ENCODE measurements around the gene CHRNB2. TPM values are rescaled to one million over a fixed set of nuclear protein-coding genes. Genes with fewer than 3 reads are reported as not detected.

CHRNB2 gene
- total and polyA plus RNA-seq, 9 of the 15 experiments (the other 6 are each of a cell fraction or from before 2014, with no cell fraction given) = 0.01 TPM; not detected in 8

DNA sequence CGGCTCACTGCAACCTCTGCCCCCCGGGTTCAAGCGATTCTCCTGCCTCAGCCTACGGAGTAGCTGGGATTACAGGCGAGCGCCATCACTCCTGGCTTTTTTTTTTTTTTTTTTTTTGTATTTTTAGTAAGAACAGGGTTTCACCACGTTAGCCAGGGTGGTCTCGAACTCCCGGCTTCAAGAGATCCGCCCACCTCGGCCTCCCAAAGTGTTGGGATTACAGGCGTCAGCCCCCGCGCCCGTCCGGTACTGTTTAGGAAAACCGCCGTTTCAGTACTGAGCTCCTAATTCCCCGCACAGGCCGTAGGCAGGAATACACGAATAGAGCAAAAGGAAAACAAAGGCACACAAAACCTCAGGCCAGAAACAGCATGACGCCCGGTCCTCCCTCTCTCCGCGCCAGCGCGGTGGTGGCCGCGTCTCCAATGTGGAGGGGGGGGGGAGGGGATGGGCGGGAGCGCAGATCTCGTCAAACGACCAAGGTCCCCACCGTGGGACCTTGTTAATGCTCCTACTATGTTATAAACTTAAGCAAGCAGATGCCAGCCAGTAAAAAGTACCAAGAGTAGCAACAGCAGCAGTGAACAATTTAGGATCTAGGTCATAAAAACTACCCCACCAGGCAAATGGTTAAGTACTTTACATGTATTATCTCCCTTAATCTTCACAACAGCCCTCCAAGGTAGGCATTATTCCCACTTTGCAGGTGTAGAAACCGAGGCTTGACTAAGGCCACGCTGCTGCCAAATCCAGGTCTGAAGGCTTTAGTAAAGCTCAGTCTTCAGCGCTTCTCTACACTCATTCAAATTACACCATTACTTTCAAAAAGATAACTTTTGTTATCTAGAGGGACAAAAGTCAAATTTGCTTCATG, 41.1 kb downstream of the CHRNB2 start:
- CTCF ChIA-PET (ENCODE audit: low intra/inter-chr PET ratio) = interaction anchor here (0.7 kb wide), 1 partner anchor 13 kb away, joined by 4 read pairs; no protein-coding TSS in a partner anchor
- peaks cover 18% of the 10 kb centered on the region; the same call in 1 of the 2 replicates for H4K20me1 ChIP-seq (replicated peaks; ENCODE audit: control insufficient read depth, insufficient read depth, low read length)
- DNase-seq (ENCODE audit: extremely low read depth in 1 of 4, low spot score in 3 of 4) = peak; percentile 55 to 68 (median 64)
- peaks cover 13% of the 10 kb centered on the region; the same call in 2 of the 3 replicates for H3K36me3 ChIP-seq (ENCODE audit: control insufficient read depth, insufficient read depth, low read length)
- FAIRE-seq = no peak
- no peaks in the 10 kb centered on the region for H3K27me3 ChIP-seq (ENCODE audit: control insufficient read depth in 2 of 2, insufficient read depth in 2 of 2, low read length in 2 of 2)
- BruUV-seq (replicated peaks) = no TSS peak
- peaks cover 70% of the 10 kb centered on the region for H3K79me2 ChIP-seq (ENCODE audit: control insufficient read depth, insufficient read depth, low read length)
- H3K9me3 ChIP-seq (replicated peaks; ENCODE audit: control insufficient read depth, insufficient read depth, low read depth, low read length) = no peaks in the 10 kb centered on the region
- in situ Hi-C loops (cut with MboI) = no loop called here
- H3K27ac ChIP-seq (ENCODE audit: extremely low read depth, low read depth, low read length) = peak overlapping the region; percentile 91
- peak overlapping the region; percentile 99 for H3K4me2 ChIP-seq (ENCODE audit: insufficient read depth, low read length)
- 4% methylated on average over 18 of the region's 37 CpGs for WGBS (ENCODE audit: insufficient coverage, low coverage, missing lambda C conversion rate)
- peak overlapping the region; percentile 85 to 98 for H3K9ac ChIP-seq (ENCODE audit: insufficient read depth in 1 of 2, low read depth in 2 of 2, low read length in 2 of 2)
- peaks cover 3% of the 10 kb centered on the region for H3K9me1 ChIP-seq (ENCODE audit: control insufficient read depth, insufficient read depth, low read length)
- intact Hi-C loops (cut with micrococcal nuclease) = loop anchor here (2.0 kb wide), 1 partner anchor 18 kb away; no protein-coding TSS in a partner anchor
- H3K4me1 ChIP-seq (replicated peaks in 1 of 2; ENCODE audit: control insufficient read depth in 2 of 2, insufficient read depth in 2 of 2, low read length in 2 of 2) = peaks cover 8 to 26% of the 10 kb centered on the region in 2 experiments
- POLR2A ChIA-PET = interaction anchor here (0.6 to 2.3 kb wide), 6 partner anchors 12 to 1223 kb away, joined by 3 to 5 read pairs (median 4); no protein-coding TSS in a partner anchor
- peak overlapping the region; percentile 81 for H3K4me3 ChIP-seq
- ATAC-seq = peak; percentile 67
- peak overlapping the region; percentile 87 for H2AFZ ChIP-seq (ENCODE audit: low read depth, low read length)
- TF ChIP-seq PML (IDR thresholded peaks at IDR 0.05; ENCODE audit: low read length) (no peak), EZH2 (IDR thresholded peaks at IDR 0.05; ENCODE audit: borderline replicate concordance, low read depth, low read length) (no peak), MTA2 (IDR thresholded peaks at IDR 0.05; ENCODE audit: low read depth) (no peak), MECOM (CRISPR knock-in tag; IDR thresholded peaks at IDR 0.05) (no peak), BMI1 (IDR thresholded peaks at IDR 0.05; ENCODE audit: low read length) (no peak), MTA1 (IDR thresholded peaks at IDR 0.05; ENCODE audit: borderline replicate concordance) (0 out of 2 replicates have a peak, but pooled peaks have one; percentile 7), HLTF (IDR thresholded peaks at IDR 0.05) (0 out of 2 replicates have a peak, but pooled peaks have one; percentile 50), ELF4 (CRISPR knock-in tag; IDR thresholded peaks at IDR 0.05) (no peak), TAF7 (tag; IDR thresholded peaks at IDR 0.05) (peak; percentile 59), ZNF184 (CRISPR knock-in tag; IDR thresholded peaks at IDR 0.05) (no peak), E2F3 (CRISPR knock-in tag; IDR thresholded peaks at IDR 0.05) (no peak), HNRNPLL (IDR thresholded peaks at IDR 0.05; ENCODE audit: low read depth, low read length, poor library complexity, severe bottlenecking) (peak; percentile 13), NFRKB (IDR thresholded peaks at IDR 0.05; ENCODE audit: low read depth) (no peak; the same call in 1 of the 2 replicates), SMAD3 (CRISPR knock-in tag; conservative IDR thresholded peaks at IDR 0.05) (no peak), ZNF583 (CRISPR knock-in tag; IDR thresholded peaks at IDR 0.05) (no peak)
- TF ChIP-seq, protein P1, sequence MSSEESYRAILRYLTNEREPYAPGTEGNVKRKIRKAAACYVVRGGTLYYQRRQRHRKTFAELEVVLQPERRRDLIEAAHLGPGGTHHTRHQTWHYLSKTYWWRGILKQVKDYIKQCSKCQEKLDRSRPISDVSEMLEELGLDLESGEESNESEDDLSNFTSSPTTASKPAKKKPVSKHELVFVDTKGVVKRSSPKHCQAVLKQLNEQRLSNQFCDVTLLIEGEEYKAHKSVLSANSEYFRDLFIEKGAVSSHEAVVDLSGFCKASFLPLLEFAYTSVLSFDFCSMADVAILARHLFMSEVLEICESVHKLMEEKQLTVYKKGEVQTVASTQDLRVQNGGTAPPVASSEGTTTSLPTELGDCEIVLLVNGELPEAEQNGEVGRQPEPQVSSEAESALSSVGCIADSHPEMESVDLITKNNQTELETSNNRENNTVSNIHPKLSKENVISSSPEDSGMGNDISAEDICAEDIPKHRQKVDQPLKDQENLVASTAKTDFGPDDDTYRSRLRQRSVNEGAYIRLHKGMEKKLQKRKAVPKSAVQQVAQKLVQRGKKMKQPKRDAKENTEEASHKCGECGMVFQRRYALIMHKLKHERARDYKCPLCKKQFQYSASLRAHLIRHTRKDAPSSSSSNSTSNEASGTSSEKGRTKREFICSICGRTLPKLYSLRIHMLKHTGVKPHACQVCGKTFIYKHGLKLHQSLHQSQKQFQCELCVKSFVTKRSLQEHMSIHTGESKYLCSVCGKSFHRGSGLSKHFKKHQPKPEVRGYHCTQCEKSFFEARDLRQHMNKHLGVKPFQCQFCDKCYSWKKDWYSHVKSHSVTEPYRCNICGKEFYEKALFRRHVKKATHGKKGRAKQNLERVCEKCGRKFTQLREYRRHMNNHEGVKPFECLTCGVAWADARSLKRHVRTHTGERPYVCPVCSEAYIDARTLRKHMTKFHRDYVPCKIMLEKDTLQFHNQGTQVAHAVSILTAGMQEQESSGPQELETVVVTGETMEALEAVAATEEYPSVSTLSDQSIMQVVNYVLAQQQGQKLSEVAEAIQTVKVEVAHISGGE (CRISPR knock-in tag; IDR thresholded peaks at IDR 0.05) = no peak; a peak in 1 of 6 replicates
- TF ChIP-seq, protein P2, sequence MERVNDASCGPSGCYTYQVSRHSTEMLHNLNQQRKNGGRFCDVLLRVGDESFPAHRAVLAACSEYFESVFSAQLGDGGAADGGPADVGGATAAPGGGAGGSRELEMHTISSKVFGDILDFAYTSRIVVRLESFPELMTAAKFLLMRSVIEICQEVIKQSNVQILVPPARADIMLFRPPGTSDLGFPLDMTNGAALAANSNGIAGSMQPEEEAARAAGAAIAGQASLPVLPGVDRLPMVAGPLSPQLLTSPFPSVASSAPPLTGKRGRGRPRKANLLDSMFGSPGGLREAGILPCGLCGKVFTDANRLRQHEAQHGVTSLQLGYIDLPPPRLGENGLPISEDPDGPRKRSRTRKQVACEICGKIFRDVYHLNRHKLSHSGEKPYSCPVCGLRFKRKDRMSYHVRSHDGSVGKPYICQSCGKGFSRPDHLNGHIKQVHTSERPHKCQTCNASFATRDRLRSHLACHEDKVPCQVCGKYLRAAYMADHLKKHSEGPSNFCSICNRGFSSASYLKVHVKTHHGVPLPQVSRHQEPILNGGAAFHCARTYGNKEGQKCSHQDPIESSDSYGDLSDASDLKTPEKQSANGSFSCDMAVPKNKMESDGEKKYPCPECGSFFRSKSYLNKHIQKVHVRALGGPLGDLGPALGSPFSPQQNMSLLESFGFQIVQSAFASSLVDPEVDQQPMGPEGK (CRISPR knock-in tag; IDR thresholded peaks at IDR 0.05; ENCODE audit: borderline replicate concordance) = no peak
